Tibial artery (tissue), 4 donors: ENCODE data around the gene UBR4.

Experiments
- DNase-seq, 2 donors: peaks; one replicate each; pipeline ENCODE4 v3.0.0-alpha.2; 2019
- H3K27ac ChIP-seq, 2 donors: fragments of 200-600 bp; sonication (generic) in 1 of 2; 1 replicate in 1 of 2; 2 replicates in 1 of 2; pipeline ENCODE4 v1.5.1; 2018 to 2019; ENCODE audit warnings: mild to moderate bottlenecking in 1 of 2
- H3K27me3 ChIP-seq, 2 donors: fragments of 200-600 bp; sonication (generic) in 1 of 2; one replicate each; pipeline versions ENCODE4 v1.5.1 to v1.6.0; 2016 to 2019
- H3K36me3 ChIP-seq, 3 donors: fragments of 200-600 bp; sonication (generic) in 2 of 3; one replicate each; pipeline ENCODE4 v1.5.1; 2016 to 2019; ENCODE audit warnings: mild to moderate bottlenecking in 2 of 3
- H3K4me1 ChIP-seq, 4 donors: fragments of 200-600 bp; sonication (generic) in 2 of 4; 1 replicate in 3 of 4; 2 replicates in 1 of 4; pipeline ENCODE4 v1.5.1; 2016 to 2019
- H3K4me3 ChIP-seq, 2 donors: fragments of 200-600 bp; sonication (generic) in 1 of 2; 1 replicate in 1 of 2; 2 replicates in 1 of 2; pipeline ENCODE4 v1.5.1; 2018 to 2019; ENCODE audit warnings: mild to moderate bottlenecking in 2 of 2
- H3K9me3 ChIP-seq, 3 donors: fragments of 200-600 bp; sonication (generic) in 1 of 3; one replicate each; pipeline ENCODE4 v1.5.1; 2016 to 2019
- CTCF ChIP-seq, 2 experiments: fragments of 200-600 bp in 1 of 2; fragments of 450-650 bp in 1 of 2; IDR thresholded peaks; one replicate each; pipeline ENCODE4 v1.5.1; 2017 to 2019; ENCODE audit warnings: antibody characterized with exemption in 2 of 2, mild to moderate bottlenecking in 1 of 2, moderate library complexity in 1 of 2
- intact Hi-C: fragments of 100-400 bp; cut with DNase I; formaldehyde crosslinking; loops from one replicate; pipeline ENCODE4 v1.15.0; 2023; ENCODE audit warnings: low total_unique reads

The UBR4 gene

GRCh38 chr1:19112891-19113696 is 97.0 kb downstream of the UBR4 start:
- peaks cover 95 to 100% (median 100%) of the 10 kb centered on the region in 3 donors for H3K36me3 ChIP-seq
- no peak for DNase-seq
- no peak for TF ChIP-seq CTCF (IDR thresholded peaks at IDR 0.05)
- intact Hi-C loops, result no loop called here
- H3K4me3 ChIP-seq, result no peak overlapping the region
- no peak overlapping the region for H3K27ac ChIP-seq
- no peaks in the 10 kb centered on the region for H3K9me3 ChIP-seq
- H3K27me3 ChIP-seq, result no peaks in the 10 kb centered on the region
- H3K4me1 ChIP-seq, result no peaks in the 10 kb centered on the region

GRCh38 chr1:19110257-19110927 is 99.7 kb downstream of the UBR4 start:
- intact Hi-C loops, result no loop called here
- DNase-seq, result no peak
- no peaks in the 10 kb centered on the region for H3K27me3 ChIP-seq
- H3K27ac ChIP-seq, result no peak overlapping the region
- H3K4me1 ChIP-seq, result no peaks in the 10 kb centered on the region
- H3K9me3 ChIP-seq, result no peaks in the 10 kb centered on the region
- TF ChIP-seq CTCF (IDR thresholded peaks at IDR 0.05), result no peak
- no peak overlapping the region for H3K4me3 ChIP-seq
- H3K36me3 ChIP-seq, result peaks cover 91 to 100% (median 95%) of the 10 kb centered on the region in 3 donors

GRCh38 chr1:19109545-19109944 is 100.5 kb downstream of the UBR4 start:
- Histone ChIP-seq H3K27me3 (no peaks in the 10 kb centered on the region), H3K36me3 (peaks cover 91 to 100% (median 95%) of the 10 kb centered on the region in 3 donors), H3K4me3 (no peak overlapping the region), H3K9me3 (no peaks in the 10 kb centered on the region), H3K4me1 (no peaks in the 10 kb centered on the region), H3K27ac (no peak overlapping the region)
- intact Hi-C loops, result no loop called here
- TF ChIP-seq CTCF (IDR thresholded peaks at IDR 0.05), result no peak
- no peak for DNase-seq

GRCh38 chr1:19101244-19101643 is 108.8 kb downstream of the UBR4 start:
- no peaks in the 10 kb centered on the region for H3K9me3 ChIP-seq
- no peaks in the 10 kb centered on the region for H3K27me3 ChIP-seq
- H3K27ac ChIP-seq, result no peak overlapping the region
- no peak for TF ChIP-seq CTCF (IDR thresholded peaks at IDR 0.05)
- H3K36me3 ChIP-seq, result peaks cover 91 to 100% (median 100%) of the 10 kb centered on the region in 3 donors
- intact Hi-C loops, result no loop called here
- H3K4me1 ChIP-seq, result no peaks in the 10 kb centered on the region
- no peak for DNase-seq
- H3K4me3 ChIP-seq, result no peak overlapping the region

- H3K27ac ChIP-seq, result no peak overlapping the region
- DNase-seq, result no peak
- no peak for TF ChIP-seq CTCF (IDR thresholded peaks at IDR 0.05)
- peaks cover 88 to 100% (median 99%) of the 10 kb centered on the region in 3 donors for H3K36me3 ChIP-seq
- no peaks in the 10 kb centered on the region for H3K4me1 ChIP-seq
- H3K9me3 ChIP-seq, result no peaks in the 10 kb centered on the region
- intact Hi-C loops, result no loop called here
- H3K4me3 ChIP-seq, result no peak overlapping the region
- no peaks in the 10 kb centered on the region for H3K27me3 ChIP-seq
Measured at GRCh38 chr1:19100028-19100427, 110.0 kb downstream of the UBR4 start.
